Sigmoid colon (tissue), 7 donors: ENCODE data around the gene TRPM6. TPM values are rescaled to one million over a fixed set of nuclear protein-coding genes. Genes with fewer than 3 reads are reported as not detected.

Source experiments
- DNase-seq: peaks from one replicate; pipeline ENCODE4 v3.0.0-alpha.2; 2019
- H3K27ac ChIP-seq, 4 donors: fragments of 200-600 bp; sonication (generic); one replicate each; pipeline ENCODE4 v1.5.1; 2016 to 2019; ENCODE audit warnings: mild to moderate bottlenecking in 1 of 4
- H3K27me3 ChIP-seq, 3 donors: fragments of 200-600 bp; sonication (generic); one replicate each; pipeline ENCODE4 v1.5.1; 2019; ENCODE audit warnings: mild to moderate bottlenecking in 1 of 3
- H3K36me3 ChIP-seq, 4 donors: fragments of 200-600 bp; sonication (generic); one replicate each; pipeline ENCODE4 v1.5.1; 2016 to 2019
- H3K4me1 ChIP-seq, 4 donors: fragments of 200-600 bp; sonication (generic); one replicate each; pipeline ENCODE4 v1.5.1; 2017 to 2019
- H3K4me3 ChIP-seq, 4 donors: fragments of 200-600 bp; sonication (generic); one replicate each; pipeline ENCODE4 v1.5.1; 2017 to 2019; ENCODE audit warnings: mild to moderate bottlenecking in 2 of 4, moderate library complexity in 1 of 4
- H3K9me3 ChIP-seq, 4 donors: fragments of 200-600 bp in 3 of 4; sonication (generic) in 3 of 4; one replicate each; pipeline versions ENCODE4 v1.5.1 to v1.6.1; 2013 to 2019
- CTCF ChIP-seq, 4 experiments: fragments of 450-650 bp in 3 of 4; fragments of 200-600 bp in 1 of 4; IDR thresholded peaks; one replicate each; pipeline ENCODE4 v1.5.1; 2016 to 2019; ENCODE audit warnings: antibody characterized with exemption in 4 of 4, mild to moderate bottlenecking in 3 of 4, moderate library complexity in 2 of 4
- EP300 ChIP-seq, 4 donors: sonication (generic); formaldehyde crosslinking; IDR thresholded peaks; one replicate each; pipeline ENCODE4 v1.6.1; 2017; ENCODE audit warnings: antibody characterized with exemption in 4 of 4
- POLR2A ChIP-seq, 2 donors: fragments of 450-650 bp; IDR thresholded peaks; one replicate each; pipeline ENCODE4 v1.6.1; 2016; ENCODE audit warnings: antibody characterized with exemption in 2 of 2, mild to moderate bottlenecking in 2 of 2, moderate library complexity in 2 of 2
- POLR2AphosphoS5 ChIP-seq, 4 donors: sonication (generic); formaldehyde crosslinking; IDR thresholded peaks; one replicate each; pipeline ENCODE4 v1.6.1; 2017; ENCODE audit warnings: antibody characterized with exemption in 4 of 4
- whole genome bisulfite sequencing, 2 donors: extraction: QIAGEN DNeasy Blood & Tissue Kit; methylation state at CpG; one replicate each; pipeline ENCODE4 v1.1.7; 2013; 5-methylcytosine and 5-hydroxymethylcytosine counted together
- intact Hi-C: fragments of 100-400 bp; cut with DNase I; formaldehyde crosslinking; loops from one replicate; pipeline ENCODE4 v1.15.1; 2023
- polyA plus RNA-seq, 3 donors: library from polyadenylated mRNA; stranded (reverse); fragments of 200-250 nt; gene quantifications; one replicate each; pipeline ENCODE4 v1.2.3, GENCODE V29; 2013
- total RNA-seq, 4 donors: library from RNA; depleted of rRNA; stranded (reverse); fragments of >200 nt; gene quantifications; one replicate each; pipeline ENCODE4 v1.1.0, GENCODE V29; 2016
- donor health status: healthy with polysubstance abuse.
- donor health status: Bipolar disorder and iron deficiency.
- donor health status: healthy.

TRPM6 gene
- total and polyA plus RNA-seq, 7 donors, result 0.41 to 12.7 (median 6.7) TPM; not detected in 2

- 66 to 85% methylated on average over 6 of the region's 6 CpGs for WGBS, 2 donors
- intact Hi-C loops, result no loop called here
Measured at GRCh38 chr9:74753650-74754049, 134.1 kb downstream of the TRPM6 start.

GRCh38 chr9:74748966-74749365 lies 138.8 kb downstream of the TRPM6 start:
- Histone ChIP-seq H3K27ac (no peak overlapping the region), H3K4me1 (no peaks in the 10 kb centered on the region), H3K27me3 (no peaks in the 10 kb centered on the region), H3K36me3 (no peaks in the 10 kb centered on the region), H3K9me3 (no peaks in the 10 kb centered on the region), H3K4me3 (no peak overlapping the region)
- TF ChIP-seq POLR2AphosphoS5 (IDR thresholded peaks at IDR 0.05) (no peak), EP300 (IDR thresholded peaks at IDR 0.05) (no peak), CTCF (IDR thresholded peaks at IDR 0.05) (no peak), POLR2A (IDR thresholded peaks at IDR 0.05) (no peak)
- WGBS, 2 donors, result 44 to 86% methylated on average over 4 of the region's 4 CpGs
- DNase-seq, result no peak
- intact Hi-C loops, result no loop called here

More at GRCh38 chr9:74753650-74754049, 134.1 kb downstream of the TRPM6 start:
- Histone ChIP-seq H3K4me3 (no peak overlapping the region), H3K9me3 (no peaks in the 10 kb centered on the region), H3K27ac (no peak overlapping the region), H3K4me1 (no peaks in the 10 kb centered on the region), H3K36me3 (no peaks in the 10 kb centered on the region), H3K27me3 (no peaks in the 10 kb centered on the region)
- TF ChIP-seq POLR2AphosphoS5 (IDR thresholded peaks at IDR 0.05) (no peak), CTCF (IDR thresholded peaks at IDR 0.05) (no peak), POLR2A (IDR thresholded peaks at IDR 0.05) (no peak), EP300 (IDR thresholded peaks at IDR 0.05) (no peak)
- no peak for DNase-seq

GRCh38 chr9:74742792-74743730 lies 144.7 kb downstream of the TRPM6 start:
- Histone ChIP-seq H3K4me1 (no peaks in the 10 kb centered on the region), H3K4me3 (no peak overlapping the region), H3K9me3 (no peaks in the 10 kb centered on the region), H3K27me3 (peaks cover 0 to 3% (median 0%) of the 10 kb centered on the region in 3 donors), H3K36me3 (no peaks in the 10 kb centered on the region), H3K27ac (no peak overlapping the region)
- intact Hi-C loops, result no loop called here
- WGBS, 2 donors, result 9 to 18% methylated on average over 8 of the region's 8 CpGs
- TF ChIP-seq CTCF (IDR thresholded peaks at IDR 0.05) (peak in 2 of 4 experiments; percentile 32 to 56), EP300 (IDR thresholded peaks at IDR 0.05) (no peak), POLR2A (IDR thresholded peaks at IDR 0.05) (no peak), POLR2AphosphoS5 (IDR thresholded peaks at IDR 0.05) (no peak)
- DNase-seq, result no peak

- no peak for TF ChIP-seq CTCF (IDR thresholded peaks at IDR 0.05)
- no peak for TF ChIP-seq EP300 (IDR thresholded peaks at IDR 0.05)
- no peak for TF ChIP-seq POLR2A (IDR thresholded peaks at IDR 0.05)
- TF ChIP-seq POLR2AphosphoS5 (IDR thresholded peaks at IDR 0.05), result no peak
- no peaks in the 10 kb centered on the region for H3K4me1 ChIP-seq
- intact Hi-C loops, result no loop called here
- H3K4me3 ChIP-seq, result no peak overlapping the region
- no peaks in the 10 kb centered on the region for H3K36me3 ChIP-seq
- H3K9me3 ChIP-seq, result no peaks in the 10 kb centered on the region
- peaks cover 0 to 3% (median 0%) of the 10 kb centered on the region in 3 donors for H3K27me3 ChIP-seq
- H3K27ac ChIP-seq, result no peak overlapping the region
- 95 to 98% methylated on average over 1 of the region's 1 CpG for WGBS, 2 donors
- DNase-seq, result no peak
Measured at GRCh38 chr9:74742191-74742790, 145.4 kb downstream of the TRPM6 start.
